Muscle layer of colon (tissue), 2 donors: ENCODE results near the gene TRAF3.
"Not testable (repeated sequence)": the region's sequence is repeated elsewhere in the genome, so short reads cannot be mapped to it uniquely, and the experiment has no call there.

Experiments
- H3K27ac ChIP-seq: one replicate; pipeline ENCODE4 v1.7.0; 2013; ENCODE audit warnings: low read depth, mild to moderate bottlenecking, low read length, moderate library complexity
- H3K27me3 ChIP-seq, 2 donors: one replicate each; pipeline ENCODE4 v1.7.0; 2013; ENCODE audit warnings: low read length in 2 of 2, mild to moderate bottlenecking in 2 of 2; ENCODE audit not compliant: insufficient read depth in 2 of 2, control insufficient read depth in 1 of 2
- H3K36me3 ChIP-seq: one replicate; pipeline ENCODE4 v1.7.0; 2013; ENCODE audit warnings: mild to moderate bottlenecking, low read length; ENCODE audit not compliant: insufficient read depth
- H3K4me1 ChIP-seq: one replicate; pipeline ENCODE4 v1.7.0; 2013; ENCODE audit warnings: mild to moderate bottlenecking, low read length; ENCODE audit not compliant: insufficient read depth
- H3K4me3 ChIP-seq, 2 donors: one replicate each; pipeline ENCODE4 v1.7.0; 2013; ENCODE audit warnings: low read length in 2 of 2, low read depth in 1 of 2, mild to moderate bottlenecking in 1 of 2, moderate library complexity in 1 of 2
- H3K9ac ChIP-seq: one replicate; pipeline ENCODE4 v1.7.0; 2013; ENCODE audit warnings: low read length
- H3K9me3 ChIP-seq: one replicate; pipeline ENCODE4 v1.7.0; 2013; ENCODE audit warnings: mild to moderate bottlenecking, low read length
- donor health status: abdominal sarcoma.
- donor health status: Adenocarcinoma of cecum.

The TRAF3 gene

DNA sequence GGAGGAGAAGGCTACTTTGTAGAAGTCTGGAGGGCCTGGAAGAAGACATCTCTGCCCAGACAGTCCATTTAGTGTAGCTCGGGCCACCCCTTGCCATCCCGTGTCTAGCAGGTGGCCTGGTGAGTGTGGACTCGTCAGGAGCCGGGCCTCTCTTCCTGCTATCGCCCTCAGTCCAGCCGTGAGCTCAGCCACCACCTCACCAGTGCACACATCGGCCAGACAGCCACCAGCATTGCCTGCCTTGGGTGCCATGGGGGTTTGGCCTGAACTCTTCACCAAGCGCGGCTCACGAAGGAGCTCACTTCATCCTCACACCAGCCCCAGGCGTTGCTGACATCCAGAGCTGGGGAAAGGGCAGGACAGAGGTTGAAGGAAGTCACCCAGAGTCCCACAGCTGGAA is 19.6 kb upstream of the TRAF3 start:
- Histone ChIP-seq H3K4me3 (no peak overlapping the region), H3K4me1 (no peaks in the 10 kb centered on the region), H3K9me3 (no peaks in the 10 kb centered on the region), H3K27ac (no peak overlapping the region), H3K9ac (no peak overlapping the region), H3K27me3 (peaks cover 0 to 12% of the 10 kb centered on the region in 2 donors), H3K36me3 (no peaks in the 10 kb centered on the region)

GRCh38 chr14:102758087-102758486 is 19.2 kb upstream of the TRAF3 start:
- Histone ChIP-seq H3K4me3 (no peak overlapping the region), H3K27ac (no peak overlapping the region), H3K9me3 (no peaks in the 10 kb centered on the region), H3K4me1 (no peaks in the 10 kb centered on the region), H3K36me3 (no peaks in the 10 kb centered on the region), H3K27me3 (peaks cover 0 to 12% of the 10 kb centered on the region in 2 donors), H3K9ac (no peak overlapping the region)

GRCh38 chr14:102759456-102760187 is 17.6 kb upstream of the TRAF3 start:
- no peaks in the 10 kb centered on the region for H3K9me3 ChIP-seq
- H3K27me3 ChIP-seq = peaks cover 0 to 12% of the 10 kb centered on the region in 2 donors
- no peak overlapping the region for H3K27ac ChIP-seq
- H3K9ac ChIP-seq = no peak overlapping the region
- H3K4me3 ChIP-seq = no peak overlapping the region
- H3K4me1 ChIP-seq = no peaks in the 10 kb centered on the region
- no peaks in the 10 kb centered on the region for H3K36me3 ChIP-seq

- Histone ChIP-seq H3K9me3 (no peaks in the 10 kb centered on the region), H3K4me1 (no peaks in the 10 kb centered on the region), H3K27me3 (peaks cover 0 to 12% of the 10 kb centered on the region in 2 donors), H3K27ac (no peak overlapping the region), H3K4me3 (no peak overlapping the region), H3K9ac (no peak overlapping the region), H3K36me3 (no peaks in the 10 kb centered on the region)
Observed at GRCh38 chr14:102760496-102761193, 16.6 kb upstream of the TRAF3 start.

GRCh38 chr14:102761206-102761605 is 16.0 kb upstream of the TRAF3 start:
- Histone ChIP-seq H3K36me3 (no peaks in the 10 kb centered on the region), H3K4me1 (no peaks in the 10 kb centered on the region), H3K9me3 (no peaks in the 10 kb centered on the region), H3K27me3 (peaks cover 0 to 12% of the 10 kb centered on the region in 2 donors), H3K4me3 (no peak overlapping the region), H3K27ac (no peak overlapping the region), H3K9ac (no peak overlapping the region)

DNA sequence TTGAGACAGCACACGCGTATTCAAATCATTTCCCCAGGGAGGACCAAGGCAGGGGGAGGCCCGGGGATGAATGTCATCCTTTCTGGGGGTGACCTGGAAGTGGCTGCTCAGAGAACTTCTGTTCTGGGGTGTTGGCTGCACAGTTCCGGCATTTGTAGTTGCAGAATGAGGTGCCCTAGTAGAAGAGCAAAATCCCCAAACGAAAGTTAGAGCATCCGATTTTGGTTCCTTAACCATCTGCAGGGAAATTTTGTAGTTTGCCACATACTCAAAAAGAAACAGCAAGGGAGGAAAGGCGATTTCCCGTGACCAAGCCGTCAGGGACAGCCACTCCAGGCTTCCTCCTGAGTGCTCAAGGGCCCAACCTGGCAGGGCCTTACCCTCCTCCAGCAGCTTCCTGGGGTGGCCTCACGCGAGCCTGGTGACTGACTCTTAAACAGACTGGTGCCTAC is 13.0 kb upstream of the TRAF3 start:
- no peaks in the 10 kb centered on the region for H3K36me3 ChIP-seq
- H3K4me3 ChIP-seq = no peak overlapping the region

DNA sequence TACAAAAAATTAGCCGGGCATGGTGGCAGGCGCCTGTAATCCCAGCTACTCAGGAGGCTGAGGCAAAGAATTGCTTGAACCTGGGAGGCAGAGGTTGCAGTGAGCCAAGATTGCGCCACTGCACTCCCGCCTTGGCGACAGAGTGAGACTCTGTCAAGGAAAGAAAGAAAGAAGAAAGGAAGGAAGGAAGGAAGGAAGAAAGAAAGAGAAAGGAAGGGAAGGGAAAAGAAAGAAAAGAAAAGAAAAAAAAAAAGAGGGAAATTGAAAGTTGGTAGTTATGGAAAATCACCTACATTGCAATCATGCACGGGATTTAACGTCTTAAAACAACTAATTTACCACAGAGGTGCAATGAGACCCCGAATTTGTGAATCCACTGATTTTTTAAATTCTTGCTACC is 11.5 kb upstream of the TRAF3 start:
- H3K4me3 ChIP-seq, H3K27ac ChIP-seq, H3K9ac ChIP-seq, H3K36me3 ChIP-seq, H3K9me3 ChIP-seq, H3K4me1 ChIP-seq: not testable (repeated sequence)
- H3K27me3 ChIP-seq = peaks cover 0 to 15% of the 10 kb centered on the region in 2 donors

More for the DNA sequence above, 13.0 kb upstream of the TRAF3 start:
- Histone ChIP-seq H3K27me3 (peaks cover 0 to 12% of the 10 kb centered on the region in 2 donors), H3K27ac (no peak overlapping the region), H3K9me3 (no peaks in the 10 kb centered on the region), H3K4me1 (no peaks in the 10 kb centered on the region), H3K9ac (no peak overlapping the region)

DNA sequence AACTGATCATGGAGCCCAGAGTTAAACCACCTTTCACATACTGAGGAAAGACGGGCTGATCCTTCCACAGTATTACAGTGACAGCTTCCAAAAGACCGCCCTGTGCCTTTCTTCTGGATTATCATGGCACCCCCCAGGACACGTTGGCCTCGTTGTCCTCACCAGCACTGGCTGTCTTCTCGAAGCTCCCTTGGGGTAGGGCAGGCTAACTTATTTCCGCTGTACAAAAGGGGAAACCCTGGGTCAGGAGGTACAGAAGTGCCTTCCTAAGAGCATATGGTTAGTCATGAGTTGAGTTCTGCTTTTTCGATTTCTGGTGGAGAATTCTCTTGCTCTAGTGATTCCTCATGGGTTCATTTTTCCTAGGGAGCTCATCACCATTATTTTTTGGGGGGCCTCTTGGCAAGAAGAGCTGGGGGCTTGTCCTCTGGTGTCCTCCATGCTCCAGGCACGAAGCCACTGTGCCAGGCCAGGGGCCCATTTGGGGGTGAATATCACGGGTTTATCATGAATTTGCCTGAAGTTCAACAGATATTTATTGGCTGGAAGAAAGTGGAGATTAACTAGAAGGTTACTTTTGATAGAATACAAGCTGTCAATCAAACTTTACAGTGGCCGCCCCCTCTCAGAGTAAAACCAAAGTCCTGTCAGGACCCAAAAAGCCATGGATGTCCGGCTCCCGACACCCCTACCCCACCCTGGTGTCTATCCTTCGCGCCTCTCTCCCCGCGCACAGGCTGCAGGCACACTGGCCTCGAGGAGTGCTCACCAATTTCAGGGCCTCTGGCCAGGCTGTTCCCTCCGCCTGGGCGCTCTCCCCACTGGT is 8.8 kb upstream of the TRAF3 start:
- no peaks in the 10 kb centered on the region for H3K4me1 ChIP-seq
- H3K4me3 ChIP-seq = no peak overlapping the region

GRCh38 chr14:102769049-102769327 is 8.3 kb upstream of the TRAF3 start:
- H3K9me3 ChIP-seq = no peaks in the 10 kb centered on the region
- no peak overlapping the region for H3K27ac ChIP-seq
- no peak overlapping the region for H3K9ac ChIP-seq
- no peaks in the 10 kb centered on the region for H3K36me3 ChIP-seq
- peaks cover 0 to 4% of the 10 kb centered on the region in 2 donors for H3K27me3 ChIP-seq
- H3K4me3 ChIP-seq = no peak overlapping the region
- no peaks in the 10 kb centered on the region for H3K4me1 ChIP-seq

More for the DNA sequence above, 8.8 kb upstream of the TRAF3 start:
- Histone ChIP-seq H3K27ac (no peak overlapping the region), H3K9me3 (no peaks in the 10 kb centered on the region), H3K9ac (no peak overlapping the region), H3K27me3 (peaks cover 0 to 4% of the 10 kb centered on the region in 2 donors), H3K36me3 (no peaks in the 10 kb centered on the region)

GRCh38 chr14:102770147-102771123 is 6.8 kb upstream of the TRAF3 start:
- H3K27ac ChIP-seq = no peak overlapping the region
- H3K9ac ChIP-seq = no peak overlapping the region
- H3K36me3 ChIP-seq = no peaks in the 10 kb centered on the region
- no peak overlapping the region for H3K4me3 ChIP-seq
- H3K4me1 ChIP-seq = peaks cover 6% of the 10 kb centered on the region
- no peaks in the 10 kb centered on the region for H3K9me3 ChIP-seq
- H3K27me3 ChIP-seq = peaks cover 0 to 4% of the 10 kb centered on the region in 2 donors
